Uterus (tissue), 4 donors: Measurements from ENCODE around the gene GPATCH8. TPM values are rescaled to one million over a fixed set of nuclear protein-coding genes. Genes with fewer than 3 reads are reported as not detected.

Experiments used
- DNase-seq, 2 donors: peaks; one replicate each; pipeline ENCODE4 v3.0.0-alpha.2; 2019 to 2020
- H3K27ac ChIP-seq, 2 donors: fragments of 200-600 bp; sonication (generic); 1 replicate in 1 of 2; 2 replicates in 1 of 2; pipeline ENCODE4 v1.5.1; 2016 to 2018
- H3K27me3 ChIP-seq, 2 donors: fragments of 200-600 bp; sonication (generic); one replicate each; pipeline ENCODE4 v1.5.1; 2018 to 2019; ENCODE audit warnings: control low read depth in 1 of 2
- H3K36me3 ChIP-seq, 2 donors: fragments of 200-600 bp; sonication (generic); one replicate each; pipeline ENCODE4 v1.5.1; 2019; ENCODE audit warnings: control low read depth in 1 of 2
- H3K4me1 ChIP-seq, 2 donors: fragments of 200-600 bp; sonication (generic); one replicate each; pipeline ENCODE4 v1.5.1; 2018 to 2019; ENCODE audit warnings: control low read depth in 1 of 2
- H3K4me3 ChIP-seq, 2 donors: fragments of 200-600 bp; sonication (generic); 1 replicate in 1 of 2; 2 replicates in 1 of 2; pipeline ENCODE4 v1.5.1; 2018 to 2019; ENCODE audit warnings: mild to moderate bottlenecking in 1 of 2
- H3K9me3 ChIP-seq, 2 donors: fragments of 200-600 bp; sonication (generic); one replicate each; pipeline ENCODE4 v1.5.1; 2019; ENCODE audit warnings: control low read depth in 1 of 2
- CTCF ChIP-seq, 4 experiments: fragments of 200-600 bp in 2 of 4; fragments of 450-650 bp in 2 of 4; sonication (generic) in 2 of 4; IDR thresholded peaks; one replicate each; pipeline ENCODE4 v1.5.1; 2016 to 2019; ENCODE audit warnings: antibody characterized with exemption in 4 of 4, mild to moderate bottlenecking in 2 of 4, moderate library complexity in 1 of 4
- POLR2A ChIP-seq, 2 donors: fragments of 450-650 bp; IDR thresholded peaks; one replicate each; pipeline ENCODE4 v1.6.1; 2016; ENCODE audit warnings: antibody characterized with exemption in 2 of 2, mild to moderate bottlenecking in 1 of 2, moderate library complexity in 1 of 2
- intact Hi-C: fragments of 100-400 bp; cut with DNase I; formaldehyde crosslinking; loops from one replicate; pipeline ENCODE4 v1.15.1; 2023; ENCODE audit warnings: low total_unique reads
- total RNA-seq, 4 donors: library from RNA; depleted of rRNA in 3 of 4; stranded (reverse); fragments of >200 nt in 3 of 4; gene quantifications; one replicate each; pipeline versions ENCODE4 v1.1.0 to v1.2.4, GENCODE V29; 2014 to 2023
- donor health status: DM: yes; HTN: yes; CAD: no.

The GPATCH8 gene
- 10 to 100 TPM; 26.9 to 90.0 (median 77.8) TPM for total RNA-seq

GRCh38 chr17:44503147-44504029 is at the start of gene GPATCH8:
Gene GPATCH8 (minus strand): TSS chr17:44503406. CDS start chr17:44503370, 36 bp downstream.
- H3K27ac ChIP-seq, result peak within 1 kb of the TSS; percentile 82 to 88
- no peaks in the 10 kb centered on the region for H3K27me3 ChIP-seq
- intact Hi-C loops, result no loop called here
- DNase-seq, result peak; percentile 92 to 93
- H3K9me3 ChIP-seq, result no peaks in the 10 kb centered on the region
- TF ChIP-seq CTCF (IDR thresholded peaks at IDR 0.05) (peak in 1 of 4 experiments; percentile 47), POLR2A (IDR thresholded peaks at IDR 0.05) (peak; percentile 70 to 85)
- no peaks in the 10 kb centered on the region for H3K36me3 ChIP-seq
- H3K4me1 ChIP-seq, result peaks cover 0 to 6% of the 10 kb centered on the region in 2 donors
- H3K4me3 ChIP-seq, result peak within 1 kb of the TSS; percentile 81 to 87

- H3K4me1 ChIP-seq, result no peaks in the 10 kb centered on the region
- intact Hi-C loops, result no loop called here
These were observed 49.2 kb upstream of the GPATCH8 start for GRCh38 chr17:44552361-44552760.

GRCh38 chr17:44549686-44550085 is 46.5 kb upstream of the GPATCH8 start:
- Histone ChIP-seq H3K4me3 (no peak overlapping the region), H3K27ac (no peak overlapping the region), H3K9me3 (no peaks in the 10 kb centered on the region), H3K36me3 (no peaks in the 10 kb centered on the region), H3K4me1 (no peaks in the 10 kb centered on the region), H3K27me3 (no peaks in the 10 kb centered on the region)
- DNase-seq, result no peak
- intact Hi-C loops, result no loop called here
- TF ChIP-seq POLR2A (IDR thresholded peaks at IDR 0.05) (no peak), CTCF (IDR thresholded peaks at IDR 0.05) (no peak)

More at GRCh38 chr17:44552361-44552760, 49.2 kb upstream of the GPATCH8 start:
- no peaks in the 10 kb centered on the region for H3K27me3 ChIP-seq
- no peaks in the 10 kb centered on the region for H3K9me3 ChIP-seq
- no peak for DNase-seq
- no peak for TF ChIP-seq POLR2A (IDR thresholded peaks at IDR 0.05)
- no peak for TF ChIP-seq CTCF (IDR thresholded peaks at IDR 0.05)
- no peaks in the 10 kb centered on the region for H3K36me3 ChIP-seq
- no peak overlapping the region for H3K27ac ChIP-seq
- no peak overlapping the region for H3K4me3 ChIP-seq

- H3K27me3 ChIP-seq, result no peaks in the 10 kb centered on the region
- H3K4me3 ChIP-seq, result no peak overlapping the region
- no peak overlapping the region for H3K27ac ChIP-seq
- H3K9me3 ChIP-seq, result no peaks in the 10 kb centered on the region
- no peak for DNase-seq
- no peak for TF ChIP-seq POLR2A (IDR thresholded peaks at IDR 0.05)
- no peak for TF ChIP-seq CTCF (IDR thresholded peaks at IDR 0.05)
- intact Hi-C loops, result no loop called here
- H3K36me3 ChIP-seq, result no peaks in the 10 kb centered on the region
- no peaks in the 10 kb centered on the region for H3K4me1 ChIP-seq
These were observed 45.4 kb upstream of the GPATCH8 start for GRCh38 chr17:44548376-44549230.
